HepG2 (cell line): ENCODE measurements around the gene QKI. TPM values are rescaled to one million over a fixed set of nuclear protein-coding genes. Genes with fewer than 3 reads are reported as not detected.

Experiments
- GTF3A ChIP-seq: sonication (generic); formaldehyde crosslinking; conservative IDR thresholded peaks from 2 replicates; pipeline ENCODE4 v1.4.0; 2020; ENCODE audit warnings: mild to moderate bottlenecking, missing genetic modification reagents
- MBD4 ChIP-seq: IDR thresholded peaks from 2 replicates; pipeline ENCODE4 v1.6.1; 2012; ENCODE audit warnings: low read length, inconsistent platforms, borderline replicate concordance
- ZNF337 ChIP-seq: sonication (generic); formaldehyde crosslinking; IDR thresholded peaks from 2 replicates; pipeline ENCODE4 v1.5.1; 2020; ENCODE audit warnings: missing genetic modification reagents, low read depth, mild to moderate bottlenecking, borderline replicate concordance
- ZSCAN22 ChIP-seq: sonication (generic); formaldehyde crosslinking; IDR thresholded peaks from 2 replicates; pipeline ENCODE4 v1.4.0; 2020; ENCODE audit warnings: mild to moderate bottlenecking, missing genetic modification reagents
- polyA plus RNA-seq, 8 experiments: library from polyadenylated mRNA; depleted of rRNA in 3 of 8; stranded (reverse) in 7 of 8; unstranded in 1 of 8; fragments of >200 nt; fragmentation: Illumina TruSeq in 4 of 8; extraction: Trizol in 4 of 8; gene quantifications; 2 replicates each; pipeline versions ENCODE4 v1.2.1 to v1.2.3, GENCODE V29; 2011 to 2016; ENCODE audit warnings: low read depth in 4 of 8, missing spikeins in 1 of 8, mixed read lengths in 1 of 8; ENCODE audit not compliant: insufficient read depth in 1 of 8
- total RNA-seq, 5 experiments: library from RNA; depleted of rRNA; stranded (reverse); fragments of >200 nt; fragmentation: Illumina TruSeq; extraction: Trizol; gene quantifications; 2 replicates each; pipeline ENCODE4 v1.2.3, GENCODE V29; 2016; ENCODE audit warnings: low read depth in 1 of 5
- TF ChIP-seq, protein P1 (sequence below): sonication (generic); formaldehyde crosslinking; IDR thresholded peaks from 2 replicates; pipeline ENCODE4 v1.5.0; 2020; ENCODE audit warnings: missing genetic modification reagents
- TF ChIP-seq, protein P2 (sequence below): sonication (generic); formaldehyde crosslinking; IDR thresholded peaks from 2 replicates; pipeline ENCODE4 v1.5.1; 2020; ENCODE audit warnings: missing genetic modification reagents, mild to moderate bottlenecking, borderline replicate concordance
- TF ChIP-seq, protein P3 (sequence below): sonication (generic); formaldehyde crosslinking; IDR thresholded peaks from 2 replicates; pipeline ENCODE4 v1.5.0; 2020; ENCODE audit warnings: mild to moderate bottlenecking, missing genetic modification reagents
- TF ChIP-seq, protein P4 (sequence below): sonication (generic); formaldehyde crosslinking; IDR thresholded peaks from 2 replicates; pipeline ENCODE4 v1.5.0; 2020; ENCODE audit warnings: missing genetic modification reagents
- TF ChIP-seq, protein P5 (sequence below): sonication (generic); formaldehyde crosslinking; IDR thresholded peaks from 2 replicates; pipeline ENCODE4 v1.5.1; 2020; ENCODE audit warnings: mild to moderate bottlenecking, moderate library complexity, missing genetic modification reagents

Gene QKI
- total and polyA plus RNA-seq, 2 of the 13 experiments (the other 11 are each of a cell fraction or from before 2014, with no cell fraction given), result 136 to 137 TPM

DNA sequence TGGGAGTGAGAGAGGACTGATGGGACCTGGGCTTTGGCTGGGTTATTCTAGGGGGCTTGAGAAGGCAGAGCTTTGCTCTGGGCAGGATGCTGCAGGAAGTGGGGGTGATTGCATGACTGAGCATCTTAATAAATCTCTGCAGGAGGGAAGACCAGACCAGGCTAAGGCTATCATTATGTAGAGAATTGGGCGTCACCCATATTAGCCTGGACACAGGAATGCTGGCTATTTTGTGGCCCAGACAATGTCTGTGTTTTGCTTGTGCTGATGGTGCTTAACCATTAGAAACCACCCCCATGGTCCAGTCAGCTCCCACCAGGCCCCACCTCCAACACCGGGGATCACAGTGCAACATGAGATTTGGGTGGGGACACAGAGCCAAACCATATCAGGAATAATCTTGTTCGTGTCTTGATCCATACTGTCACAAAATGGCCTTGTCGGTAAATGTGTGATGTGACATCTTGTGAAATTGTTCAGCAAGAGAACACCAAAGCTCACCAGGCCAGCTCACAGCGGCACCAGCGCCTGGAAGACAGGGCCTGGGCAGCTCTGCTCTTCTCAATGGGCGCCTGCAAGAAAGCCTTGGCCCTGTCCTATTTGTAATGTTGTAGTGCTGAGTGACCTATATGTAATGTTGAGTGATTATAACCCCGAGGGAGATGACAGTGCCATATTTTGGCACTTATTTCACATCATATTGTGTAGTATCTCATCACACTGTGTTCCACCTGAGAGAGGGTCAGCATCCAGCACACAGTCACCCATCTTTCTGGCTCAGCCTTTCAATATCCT, 211.8 kb downstream of the QKI start (continued):
- TF ChIP-seq, protein P1, sequence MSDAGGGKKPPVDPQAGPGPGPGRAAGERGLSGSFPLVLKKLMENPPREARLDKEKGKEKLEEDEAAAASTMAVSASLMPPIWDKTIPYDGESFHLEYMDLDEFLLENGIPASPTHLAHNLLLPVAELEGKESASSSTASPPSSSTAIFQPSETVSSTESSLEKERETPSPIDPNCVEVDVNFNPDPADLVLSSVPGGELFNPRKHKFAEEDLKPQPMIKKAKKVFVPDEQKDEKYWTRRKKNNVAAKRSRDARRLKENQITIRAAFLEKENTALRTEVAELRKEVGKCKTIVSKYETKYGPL, result no peak
- TF ChIP-seq MBD4 (no peak), ZSCAN22 (CRISPR knock-in tag) (no peak), ZNF337 (no peak), GTF3A (CRISPR knock-in tag) (no peak)
- TF ChIP-seq, protein P2, sequence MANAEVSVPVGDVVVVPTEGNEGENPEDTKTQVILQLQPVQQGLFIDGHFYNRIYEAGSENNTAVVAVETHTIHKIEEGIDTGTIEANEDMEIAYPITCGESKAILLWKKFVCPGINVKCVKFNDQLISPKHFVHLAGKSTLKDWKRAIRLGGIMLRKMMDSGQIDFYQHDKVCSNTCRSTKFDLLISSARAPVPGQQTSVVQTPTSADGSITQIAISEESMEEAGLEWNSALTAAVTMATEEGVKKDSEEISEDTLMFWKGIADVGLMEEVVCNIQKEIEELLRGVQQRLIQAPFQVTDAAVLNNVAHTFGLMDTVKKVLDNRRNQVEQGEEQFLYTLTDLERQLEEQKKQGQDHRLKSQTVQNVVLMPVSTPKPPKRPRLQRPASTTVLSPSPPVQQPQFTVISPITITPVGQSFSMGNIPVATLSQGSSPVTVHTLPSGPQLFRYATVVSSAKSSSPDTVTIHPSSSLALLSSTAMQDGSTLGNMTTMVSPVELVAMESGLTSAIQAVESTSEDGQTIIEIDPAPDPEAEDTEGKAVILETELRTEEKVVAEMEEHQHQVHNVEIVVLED (CRISPR knock-in tag), result no peak
- TF ChIP-seq, protein P3, sequence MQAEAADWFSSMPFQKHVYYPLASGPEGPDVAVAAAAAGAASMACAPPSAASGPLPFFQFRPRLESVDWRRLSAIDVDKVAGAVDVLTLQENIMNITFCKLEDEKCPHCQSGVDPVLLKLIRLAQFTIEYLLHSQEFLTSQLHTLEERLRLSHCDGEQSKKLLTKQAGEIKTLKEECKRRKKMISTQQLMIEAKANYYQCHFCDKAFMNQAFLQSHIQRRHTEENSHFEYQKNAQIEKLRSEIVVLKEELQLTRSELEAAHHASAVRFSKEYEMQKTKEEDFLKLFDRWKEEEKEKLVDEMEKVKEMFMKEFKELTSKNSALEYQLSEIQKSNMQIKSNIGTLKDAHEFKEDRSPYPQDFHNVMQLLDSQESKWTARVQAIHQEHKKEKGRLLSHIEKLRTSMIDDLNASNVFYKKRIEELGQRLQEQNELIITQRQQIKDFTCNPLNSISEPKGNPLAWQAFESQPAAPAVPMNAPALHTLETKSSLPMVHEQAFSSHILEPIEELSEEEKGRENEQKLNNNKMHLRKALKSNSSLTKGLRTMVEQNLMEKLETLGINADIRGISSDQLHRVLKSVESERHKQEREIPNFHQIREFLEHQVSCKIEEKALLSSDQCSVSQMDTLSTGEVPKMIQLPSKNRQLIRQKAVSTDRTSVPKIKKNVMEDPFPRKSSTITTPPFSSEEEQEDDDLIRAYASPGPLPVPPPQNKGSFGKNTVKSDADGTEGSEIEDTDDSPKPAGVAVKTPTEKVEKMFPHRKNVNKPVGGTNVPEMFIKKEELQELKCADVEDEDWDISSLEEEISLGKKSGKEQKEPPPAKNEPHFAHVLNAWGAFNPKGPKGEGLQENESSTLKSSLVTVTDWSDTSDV (CRISPR knock-in tag), result no peak
- TF ChIP-seq, protein P4, sequence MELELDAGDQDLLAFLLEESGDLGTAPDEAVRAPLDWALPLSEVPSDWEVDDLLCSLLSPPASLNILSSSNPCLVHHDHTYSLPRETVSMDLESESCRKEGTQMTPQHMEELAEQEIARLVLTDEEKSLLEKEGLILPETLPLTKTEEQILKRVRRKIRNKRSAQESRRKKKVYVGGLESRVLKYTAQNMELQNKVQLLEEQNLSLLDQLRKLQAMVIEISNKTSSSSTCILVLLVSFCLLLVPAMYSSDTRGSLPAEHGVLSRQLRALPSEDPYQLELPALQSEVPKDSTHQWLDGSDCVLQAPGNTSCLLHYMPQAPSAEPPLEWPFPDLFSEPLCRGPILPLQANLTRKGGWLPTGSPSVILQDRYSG (CRISPR knock-in tag), result no peak
- TF ChIP-seq, protein P5, sequence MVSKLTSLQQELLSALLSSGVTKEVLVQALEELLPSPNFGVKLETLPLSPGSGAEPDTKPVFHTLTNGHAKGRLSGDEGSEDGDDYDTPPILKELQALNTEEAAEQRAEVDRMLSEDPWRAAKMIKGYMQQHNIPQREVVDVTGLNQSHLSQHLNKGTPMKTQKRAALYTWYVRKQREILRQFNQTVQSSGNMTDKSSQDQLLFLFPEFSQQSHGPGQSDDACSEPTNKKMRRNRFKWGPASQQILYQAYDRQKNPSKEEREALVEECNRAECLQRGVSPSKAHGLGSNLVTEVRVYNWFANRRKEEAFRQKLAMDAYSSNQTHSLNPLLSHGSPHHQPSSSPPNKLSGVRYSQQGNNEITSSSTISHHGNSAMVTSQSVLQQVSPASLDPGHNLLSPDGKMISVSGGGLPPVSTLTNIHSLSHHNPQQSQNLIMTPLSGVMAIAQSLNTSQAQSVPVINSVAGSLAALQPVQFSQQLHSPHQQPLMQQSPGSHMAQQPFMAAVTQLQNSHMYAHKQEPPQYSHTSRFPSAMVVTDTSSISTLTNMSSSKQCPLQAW (CRISPR knock-in tag), result no peak
